ENCODE data around the gene TCF7L2.

- no peak for TF ChIP-seq POLR2A (IDR thresholded peaks at IDR 0.05; ENCODE audit: low read depth, low read length)
- TF ChIP-seq TAF1 (IDR thresholded peaks at IDR 0.05; ENCODE audit: borderline replicate concordance, low read depth, low read length) = no peak
- TF ChIP-seq POLR2AphosphoS5 (IDR thresholded peaks at IDR 0.05; ENCODE audit: low read depth, low read length) = no peak
Measured at GRCh38 chr10:113127901-113128283, 177.8 kb downstream of the TCF7L2 start.

All from GM12892 (cell line).